Measurements from ENCODE around the gene BGLAP. TPM values are rescaled to one million over a fixed set of nuclear protein-coding genes. Genes with fewer than 3 reads are reported as not detected.

The BGLAP gene
- total RNA-seq, 4 donors from 2014 or later = 1.1 to 2.1 TPM; not detected in 2

DNA sequence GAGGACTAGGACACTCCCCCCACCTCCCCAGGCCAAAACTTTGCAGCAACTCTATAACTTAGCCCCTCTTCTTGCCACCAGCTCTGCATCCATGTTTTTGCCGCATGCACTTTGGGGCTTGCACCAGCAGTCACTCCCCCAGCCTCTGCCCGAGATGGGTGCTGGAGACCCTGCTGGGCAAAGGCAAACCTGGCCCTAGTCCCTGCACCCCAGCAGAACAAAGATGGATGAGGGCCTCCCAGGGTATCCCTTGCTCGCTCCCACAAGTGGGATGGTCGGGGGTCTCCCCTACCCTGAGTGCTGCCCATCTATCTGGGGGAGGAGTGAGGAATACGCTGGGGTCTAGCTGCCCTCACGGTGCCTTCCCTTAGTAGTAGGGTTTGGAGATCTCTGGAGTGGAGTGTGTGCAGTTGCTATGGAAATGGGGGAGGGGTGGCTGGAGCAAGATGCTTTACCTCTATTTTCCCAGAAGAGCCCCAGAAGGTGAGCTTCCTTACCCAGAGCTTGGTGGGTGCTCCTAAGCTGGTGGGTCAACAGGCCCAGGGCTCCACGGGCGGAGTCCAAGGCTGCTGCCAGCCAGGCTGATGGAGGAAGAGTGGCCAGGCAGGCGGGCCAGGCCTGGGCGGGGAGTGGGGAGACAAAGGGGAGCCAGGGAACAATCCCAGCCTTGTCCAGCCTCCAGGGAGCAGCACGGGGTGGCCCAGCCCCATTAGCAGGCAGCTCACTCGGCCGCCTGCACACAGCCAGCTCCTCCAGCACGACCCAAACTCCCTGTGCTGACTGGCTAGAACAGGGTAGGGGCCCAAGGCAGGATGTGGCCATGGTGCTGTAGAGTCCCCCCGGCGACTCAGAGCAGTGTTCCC is 5.7 kb downstream of the BGLAP start, which contains the start of gene PAQR6:
TSS of gene PAQR6 (minus strand) at position 597 of the 863 bp plus-strand sequence. CDS start 1,325 bp downstream, outside the sequence.
- no peak within 1 kb of the TSS for H3K4me3 ChIP-seq
- TF ChIP-seq POLR2A (IDR thresholded peaks at IDR 0.05) = no peak
- TF ChIP-seq, protein P1, sequence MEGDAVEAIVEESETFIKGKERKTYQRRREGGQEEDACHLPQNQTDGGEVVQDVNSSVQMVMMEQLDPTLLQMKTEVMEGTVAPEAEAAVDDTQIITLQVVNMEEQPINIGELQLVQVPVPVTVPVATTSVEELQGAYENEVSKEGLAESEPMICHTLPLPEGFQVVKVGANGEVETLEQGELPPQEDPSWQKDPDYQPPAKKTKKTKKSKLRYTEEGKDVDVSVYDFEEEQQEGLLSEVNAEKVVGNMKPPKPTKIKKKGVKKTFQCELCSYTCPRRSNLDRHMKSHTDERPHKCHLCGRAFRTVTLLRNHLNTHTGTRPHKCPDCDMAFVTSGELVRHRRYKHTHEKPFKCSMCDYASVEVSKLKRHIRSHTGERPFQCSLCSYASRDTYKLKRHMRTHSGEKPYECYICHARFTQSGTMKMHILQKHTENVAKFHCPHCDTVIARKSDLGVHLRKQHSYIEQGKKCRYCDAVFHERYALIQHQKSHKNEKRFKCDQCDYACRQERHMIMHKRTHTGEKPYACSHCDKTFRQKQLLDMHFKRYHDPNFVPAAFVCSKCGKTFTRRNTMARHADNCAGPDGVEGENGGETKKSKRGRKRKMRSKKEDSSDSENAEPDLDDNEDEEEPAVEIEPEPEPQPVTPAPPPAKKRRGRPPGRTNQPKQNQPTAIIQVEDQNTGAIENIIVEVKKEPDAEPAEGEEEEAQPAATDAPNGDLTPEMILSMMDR (IDR thresholded peaks at IDR 0.05) = no peak
- no peaks in the 10 kb centered on the region for H3K27me3 ChIP-seq
- peak in 1 of 3 donors; percentile 65 for DNase-seq
- no peaks in the 10 kb centered on the region for H3K9me3 ChIP-seq
- peaks cover 0 to 24% (median 11%) of the 10 kb centered on the region in 4 donors for H3K4me1 ChIP-seq
- no peak within 1 kb of the TSS for H3K27ac ChIP-seq
- peaks cover 0 to 38% (median 0%) of the 10 kb centered on the region in 3 donors for H3K36me3 ChIP-seq

DNA sequence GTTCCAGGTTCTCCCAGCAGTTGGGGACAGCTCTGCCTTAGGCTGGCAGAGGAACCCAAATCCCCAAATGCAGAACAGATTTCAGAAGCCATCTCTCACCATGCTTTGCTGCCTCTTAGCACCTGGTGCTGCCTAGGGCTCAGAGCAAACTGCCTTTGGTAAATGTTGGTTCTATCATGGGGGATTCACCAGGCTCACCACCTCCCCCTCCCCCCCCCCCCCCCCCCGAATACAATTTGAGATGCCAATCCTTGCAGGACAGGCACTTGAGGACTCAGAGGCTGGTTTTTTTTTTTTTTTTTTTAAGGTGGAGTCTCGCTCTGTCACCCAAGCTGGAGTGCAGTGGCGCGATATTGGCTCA is 6.3 kb downstream of the BGLAP start:
- no peak for DNase-seq

DNA sequence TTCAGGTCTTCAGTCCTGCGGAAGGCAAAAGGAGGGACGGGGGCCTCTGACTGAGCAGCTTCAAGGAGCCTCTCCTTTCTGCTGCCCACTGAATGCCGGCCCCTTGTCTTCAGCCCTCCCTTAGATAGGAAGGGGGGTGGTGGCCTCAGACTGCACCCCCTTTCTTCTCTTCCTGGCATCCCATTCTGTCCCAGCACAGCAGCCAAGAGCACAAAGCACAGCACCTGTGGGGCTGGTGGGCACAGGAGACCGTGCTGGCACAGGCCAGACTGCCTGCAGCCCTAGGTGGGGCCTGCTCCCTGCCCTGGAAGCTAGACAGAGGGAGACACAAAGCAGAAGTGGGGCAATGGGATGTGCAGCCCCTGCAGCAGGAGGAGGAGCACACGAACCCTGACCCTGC is 7.6 kb downstream of the BGLAP start:
- Histone ChIP-seq H3K4me3 (no peak overlapping the region), H3K27ac (no peak overlapping the region), H3K36me3 (peaks cover 0 to 57% (median 0%) of the 10 kb centered on the region in 3 donors), H3K9me3 (no peaks in the 10 kb centered on the region), H3K27me3 (no peaks in the 10 kb centered on the region), H3K4me1 (peaks cover 0 to 24% (median 11%) of the 10 kb centered on the region in 4 donors)
- no peak for DNase-seq
- TF ChIP-seq, protein P1 (IDR thresholded peaks at IDR 0.05) = no peak
- no peak for TF ChIP-seq POLR2A (IDR thresholded peaks at IDR 0.05)

More for the DNA sequence above, 6.3 kb downstream of the BGLAP start:
- H3K9me3 ChIP-seq = no peaks in the 10 kb centered on the region
- H3K27me3 ChIP-seq = no peaks in the 10 kb centered on the region
- peaks cover 0 to 44% (median 0%) of the 10 kb centered on the region in 3 donors for H3K36me3 ChIP-seq
- TF ChIP-seq, protein P1 (IDR thresholded peaks at IDR 0.05) = no peak
- TF ChIP-seq POLR2A (IDR thresholded peaks at IDR 0.05) = no peak
- H3K4me3 ChIP-seq = no peak overlapping the region
- peaks cover 0 to 24% (median 11%) of the 10 kb centered on the region in 4 donors for H3K4me1 ChIP-seq
- H3K27ac ChIP-seq = no peak overlapping the region

DNA sequence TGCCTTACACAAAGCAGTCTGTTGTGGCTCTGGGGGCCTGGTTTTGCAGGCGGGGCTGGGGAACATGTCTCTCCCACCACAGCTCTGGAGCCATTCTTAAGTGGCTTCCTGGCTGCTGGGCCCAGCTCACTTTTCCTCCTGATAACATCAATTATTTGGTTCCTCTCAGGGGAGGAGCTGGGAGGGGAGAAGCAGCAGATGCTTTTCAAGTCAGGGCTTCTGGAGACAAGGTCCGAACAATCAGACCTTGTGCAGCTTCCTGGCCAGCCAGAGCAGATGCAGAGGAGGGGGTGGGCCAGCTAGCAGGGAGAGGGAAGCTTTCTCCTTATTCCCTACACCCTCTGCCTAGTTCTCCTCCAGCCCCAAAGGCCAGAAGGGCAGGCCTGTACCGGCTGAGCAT is 9.5 kb downstream of the BGLAP start:
- DNase-seq = no peak
- peaks cover 0 to 9% (median 0%) of the 10 kb centered on the region in 4 donors for H3K4me1 ChIP-seq
- TF ChIP-seq, protein P1 (IDR thresholded peaks at IDR 0.05) = no peak
- no peak for TF ChIP-seq POLR2A (IDR thresholded peaks at IDR 0.05)
- peaks cover 0 to 77% (median 0%) of the 10 kb centered on the region in 3 donors for H3K36me3 ChIP-seq
- no peak overlapping the region for H3K27ac ChIP-seq
- H3K27me3 ChIP-seq = no peaks in the 10 kb centered on the region
- H3K9me3 ChIP-seq = no peaks in the 10 kb centered on the region
- H3K4me3 ChIP-seq = no peak overlapping the region

DNA sequence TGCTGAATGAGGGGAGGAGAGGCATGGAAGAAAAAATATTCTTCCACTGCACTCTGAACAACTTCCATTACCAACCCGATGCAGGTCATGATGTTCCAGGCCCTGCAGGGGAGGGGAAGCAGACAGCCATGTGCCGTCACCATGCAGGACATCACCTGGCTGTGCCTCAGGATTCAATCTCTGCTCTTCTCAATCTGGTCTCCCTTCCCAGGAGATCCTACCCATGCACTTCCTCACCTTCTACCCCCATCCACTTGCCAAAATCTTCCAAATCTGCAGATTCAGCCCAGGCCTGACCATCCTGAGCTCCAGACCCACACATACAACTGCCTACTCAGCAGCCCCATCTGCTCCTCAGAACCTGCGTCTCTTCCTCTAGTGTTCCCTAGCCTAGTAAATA is 11.7 kb downstream of the BGLAP start:
- H3K9me3 ChIP-seq = no peaks in the 10 kb centered on the region
- H3K27ac ChIP-seq = no peak overlapping the region
- no peaks in the 10 kb centered on the region for H3K27me3 ChIP-seq
- no peak overlapping the region for H3K4me3 ChIP-seq
- DNase-seq = no peak
- peaks cover 0 to 98% (median 0%) of the 10 kb centered on the region in 3 donors for H3K36me3 ChIP-seq
- no peaks in the 10 kb centered on the region for H3K4me1 ChIP-seq
- TF ChIP-seq, protein P1 (IDR thresholded peaks at IDR 0.05) = no peak
- TF ChIP-seq POLR2A (IDR thresholded peaks at IDR 0.05) = no peak

Measured in Peyer's patch (tissue), 4 donors.